Glutamatergic neuron (in vitro differentiated cells): ENCODE data around the gene OPN5. TPM values are rescaled to one million over a fixed set of nuclear protein-coding genes. Genes with fewer than 3 reads are reported as not detected.

Experiments
- DNase-seq: peaks from one replicate; pipeline ENCODE4 v3.0.0; 2022
- H3K27ac Mint-ChIP-seq: one replicate; pipeline ENCODE4 v1.8.0; 2020; ENCODE audit warnings: mild to moderate bottlenecking, mixed read lengths, inconsistent platforms; ENCODE audit not compliant: unreplicated experiment
- H3K27me3 Mint-ChIP-seq: one replicate; pipeline ENCODE4 v1.8.0; 2020; ENCODE audit warnings: mild to moderate bottlenecking, moderate library complexity, mixed read lengths, inconsistent platforms; ENCODE audit not compliant: unreplicated experiment
- H3K36me3 Mint-ChIP-seq: one replicate; pipeline ENCODE4 v1.8.0; 2020; ENCODE audit warnings: mild to moderate bottlenecking, mixed read lengths, inconsistent platforms; ENCODE audit not compliant: unreplicated experiment
- H3K4me1 Mint-ChIP-seq: one replicate; pipeline ENCODE4 v1.8.0; 2020; ENCODE audit warnings: mild to moderate bottlenecking, low read depth, mixed read lengths, inconsistent platforms; ENCODE audit not compliant: unreplicated experiment
- H3K4me3 Mint-ChIP-seq: one replicate; pipeline ENCODE4 v1.8.0; 2020; ENCODE audit warnings: mild to moderate bottlenecking, mixed read lengths, inconsistent platforms; ENCODE audit not compliant: unreplicated experiment
- H3K9me3 Mint-ChIP-seq: one replicate; pipeline ENCODE4 v1.8.0; 2020; ENCODE audit warnings: mild to moderate bottlenecking, moderate library complexity, mixed read lengths, inconsistent platforms; ENCODE audit not compliant: unreplicated experiment
- total RNA-seq: library from RNA; stranded (reverse); fragmentation: NEBNext Ultra II Directional; extraction: Animal tissue kit (Norgen Biotek cat#: 25700); gene quantifications from one replicate; pipeline ENCODE4 v1.2.1, GENCODE V29; 2021; ENCODE audit not compliant: unreplicated experiment
- TF ChIP-seq, protein P1 (sequence below): fragments of 200-600 bp; sonication (generic); IDR thresholded peaks from one replicate; pipeline ENCODE4 v1.5.0; 2021; ENCODE audit not compliant: partially characterized antibody, unreplicated experiment

OPN5 gene
- total RNA-seq, 1 donor from 2014 or later, result not detected

DNA sequence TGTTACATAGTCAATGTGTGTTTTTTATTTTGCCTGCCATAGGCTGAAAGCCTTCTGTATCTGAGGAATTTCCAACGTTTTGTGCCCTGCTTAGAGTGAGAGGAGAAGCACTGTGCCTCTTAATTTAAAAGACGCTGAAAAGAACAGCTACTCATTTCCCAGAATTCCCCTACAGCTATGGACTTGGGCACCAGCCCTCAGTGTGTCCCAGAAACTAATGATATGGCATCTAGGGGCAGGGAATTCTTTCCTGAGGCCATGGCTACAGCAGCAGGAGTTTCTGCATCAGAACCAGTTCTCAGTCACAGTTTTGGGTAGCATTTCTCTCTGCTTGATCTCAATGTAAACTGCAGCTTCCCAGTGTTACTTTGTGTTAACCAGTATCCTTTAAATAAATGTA is 20.2 kb downstream of the OPN5 start:
- no peaks in the 10 kb centered on the region for H3K27me3 Mint-ChIP-seq
- no peak overlapping the region for H3K4me3 Mint-ChIP-seq
- DNase-seq, result no peak
- no peaks in the 10 kb centered on the region for H3K36me3 Mint-ChIP-seq
- TF ChIP-seq, protein P1, sequence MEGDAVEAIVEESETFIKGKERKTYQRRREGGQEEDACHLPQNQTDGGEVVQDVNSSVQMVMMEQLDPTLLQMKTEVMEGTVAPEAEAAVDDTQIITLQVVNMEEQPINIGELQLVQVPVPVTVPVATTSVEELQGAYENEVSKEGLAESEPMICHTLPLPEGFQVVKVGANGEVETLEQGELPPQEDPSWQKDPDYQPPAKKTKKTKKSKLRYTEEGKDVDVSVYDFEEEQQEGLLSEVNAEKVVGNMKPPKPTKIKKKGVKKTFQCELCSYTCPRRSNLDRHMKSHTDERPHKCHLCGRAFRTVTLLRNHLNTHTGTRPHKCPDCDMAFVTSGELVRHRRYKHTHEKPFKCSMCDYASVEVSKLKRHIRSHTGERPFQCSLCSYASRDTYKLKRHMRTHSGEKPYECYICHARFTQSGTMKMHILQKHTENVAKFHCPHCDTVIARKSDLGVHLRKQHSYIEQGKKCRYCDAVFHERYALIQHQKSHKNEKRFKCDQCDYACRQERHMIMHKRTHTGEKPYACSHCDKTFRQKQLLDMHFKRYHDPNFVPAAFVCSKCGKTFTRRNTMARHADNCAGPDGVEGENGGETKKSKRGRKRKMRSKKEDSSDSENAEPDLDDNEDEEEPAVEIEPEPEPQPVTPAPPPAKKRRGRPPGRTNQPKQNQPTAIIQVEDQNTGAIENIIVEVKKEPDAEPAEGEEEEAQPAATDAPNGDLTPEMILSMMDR, result no peak
- H3K9me3 Mint-ChIP-seq, result no peaks in the 10 kb centered on the region
- no peaks in the 10 kb centered on the region for H3K4me1 Mint-ChIP-seq
- no peak overlapping the region for H3K27ac Mint-ChIP-seq

DNA sequence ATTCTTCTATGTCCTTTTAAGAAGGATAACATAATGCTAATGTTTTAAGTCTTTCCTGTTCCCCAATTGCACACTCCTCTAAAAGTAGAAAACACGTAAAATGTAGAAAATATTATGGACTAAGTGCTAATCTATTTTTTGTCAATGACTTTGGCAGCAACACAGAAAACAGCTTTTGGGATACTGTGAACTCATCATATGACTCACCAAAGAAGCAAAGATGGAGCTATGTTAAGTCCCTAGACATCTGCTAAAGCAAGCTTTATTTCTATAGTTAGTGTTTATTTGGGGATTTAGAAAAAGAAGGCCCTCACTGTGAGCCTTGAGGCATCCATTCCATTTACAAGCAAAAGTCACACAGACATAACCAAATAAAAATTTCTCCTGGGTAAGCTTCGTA is 23.0 kb downstream of the OPN5 start:
- no peaks in the 10 kb centered on the region for H3K36me3 Mint-ChIP-seq
- no peaks in the 10 kb centered on the region for H3K27me3 Mint-ChIP-seq

DNA sequence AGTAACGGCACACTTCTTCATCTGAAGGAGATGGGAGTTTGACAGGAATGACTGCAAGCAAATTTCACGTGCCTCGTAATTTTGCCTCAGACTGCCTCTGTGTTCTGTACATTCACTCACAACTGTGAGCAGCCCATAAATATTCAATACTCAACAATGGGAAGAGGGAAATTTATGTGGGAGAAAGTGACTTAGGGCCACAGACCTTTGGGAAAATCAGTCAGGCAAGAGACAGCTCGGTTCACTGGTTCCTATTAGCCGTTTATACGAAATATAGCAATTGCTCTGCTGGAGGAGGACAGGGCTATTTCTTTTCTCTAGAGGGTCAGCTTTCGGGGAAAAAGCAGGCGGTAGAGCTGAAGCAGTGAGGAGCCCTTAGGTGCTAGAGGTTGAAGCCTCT is 28.0 kb downstream of the OPN5 start:
- Mint-ChIP-seq H3K4me3 (no peak overlapping the region), H3K4me1 (no peaks in the 10 kb centered on the region), H3K36me3 (no peaks in the 10 kb centered on the region), H3K27ac (no peak overlapping the region), H3K9me3 (peaks cover 3% of the 10 kb centered on the region), H3K27me3 (no peaks in the 10 kb centered on the region)
- TF ChIP-seq, protein P1, result no peak
- DNase-seq, result no peak

More for the DNA sequence above, 23.0 kb downstream of the OPN5 start:
- TF ChIP-seq, protein P1, result no peak
- Mint-ChIP-seq H3K9me3 (no peaks in the 10 kb centered on the region), H3K4me3 (no peak overlapping the region), H3K4me1 (no peaks in the 10 kb centered on the region), H3K27ac (no peak overlapping the region)
- no peak for DNase-seq

DNA sequence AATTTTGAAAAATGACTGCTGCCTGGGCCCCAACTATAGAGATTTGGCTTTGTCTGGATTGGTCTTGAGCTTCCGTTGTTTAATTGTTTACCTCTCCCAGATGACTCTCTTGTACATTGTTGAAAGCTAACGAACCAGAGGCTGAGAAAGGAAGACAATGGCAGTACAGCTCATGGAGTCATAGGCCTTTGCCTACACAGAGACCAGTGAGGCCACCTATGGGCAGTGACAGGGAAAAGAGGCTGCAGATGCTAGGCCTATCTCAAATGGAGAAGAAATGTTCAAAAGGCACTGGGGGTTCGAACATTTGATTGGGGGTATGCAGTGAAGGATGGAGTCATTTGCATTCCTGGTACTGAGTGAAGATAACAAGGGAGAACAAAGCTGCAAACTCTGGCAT is 29.1 kb downstream of the OPN5 start:
- no peaks in the 10 kb centered on the region for H3K36me3 Mint-ChIP-seq
- H3K4me3 Mint-ChIP-seq, result no peak overlapping the region
- H3K27me3 Mint-ChIP-seq, result no peaks in the 10 kb centered on the region
- peaks cover 3% of the 10 kb centered on the region for H3K9me3 Mint-ChIP-seq
- TF ChIP-seq, protein P1, result no peak
- H3K27ac Mint-ChIP-seq, result no peak overlapping the region
- H3K4me1 Mint-ChIP-seq, result no peaks in the 10 kb centered on the region
- no peak for DNase-seq

DNA sequence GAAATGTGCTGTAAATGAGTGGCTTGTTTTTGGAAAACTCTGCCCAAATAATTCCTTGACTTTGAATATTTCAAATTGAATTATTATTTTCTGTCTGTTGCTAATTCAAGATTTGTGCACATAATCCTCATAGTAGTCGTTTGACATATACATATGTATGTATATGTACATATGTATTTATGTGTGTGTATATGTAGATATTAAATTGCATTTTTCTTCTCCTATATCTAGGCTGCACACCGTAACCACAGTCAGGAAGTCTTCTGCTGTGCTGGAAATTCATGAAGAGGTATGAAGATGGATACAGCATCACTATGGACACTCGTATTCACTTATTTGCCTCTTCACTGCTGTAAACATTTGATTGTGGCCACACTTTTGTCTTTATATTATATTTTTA is 29.6 kb downstream of the OPN5 start:
- peaks cover 3% of the 10 kb centered on the region for H3K9me3 Mint-ChIP-seq
- H3K36me3 Mint-ChIP-seq, result no peaks in the 10 kb centered on the region
- H3K27ac Mint-ChIP-seq, result no peak overlapping the region
- no peaks in the 10 kb centered on the region for H3K4me1 Mint-ChIP-seq
- H3K27me3 Mint-ChIP-seq, result no peaks in the 10 kb centered on the region
- no peak for DNase-seq
- no peak overlapping the region for H3K4me3 Mint-ChIP-seq
- TF ChIP-seq, protein P1, result no peak
